Mucosa of descending colon (tissue), 3 donors: Measurements from ENCODE around the gene DCDC1. TPM values are rescaled to one million over a fixed set of nuclear protein-coding genes. Genes with fewer than 3 reads are reported as not detected.

Source experiments
- ATAC-seq: fragments of 200-7000 bp; cut with Tn5 transposase; one replicate; pipeline ENCODE4 v1.9.1; 2020; ENCODE audit warnings: mild to moderate bottlenecking, moderate library complexity
- DNase-seq, 3 donors: peaks; one replicate each; pipeline ENCODE4 v3.0.0-alpha.2; 2020
- H3K36me3 ChIP-seq: fragments of 200-600 bp; one replicate; pipeline ENCODE4 v1.8.0; 2021; ENCODE audit warnings: low read depth, mild to moderate bottlenecking
- H3K4me1 ChIP-seq: fragments of 200-600 bp; one replicate; pipeline ENCODE4 v1.8.0; 2021; ENCODE audit warnings: low read depth, mild to moderate bottlenecking
- H3K4me3 ChIP-seq: fragments of 200-600 bp; one replicate; pipeline ENCODE4 v1.8.0; 2021; ENCODE audit warnings: mild to moderate bottlenecking
- H3K9me3 ChIP-seq: fragments of 200-600 bp; one replicate; pipeline ENCODE4 v1.8.0; 2021; ENCODE audit warnings: mild to moderate bottlenecking
- intact Hi-C, 2 donors: fragments of 100-400 bp; cut with DNase I in 1 of 2; cut with micrococcal nuclease in 1 of 2; formaldehyde crosslinking; loops; one replicate each; pipeline versions ENCODE4 v1.11.0 to v1.11.1; 2022; cut with DNase I, micrococcal nuclease
- total RNA-seq, 3 donors: library from RNA; stranded (reverse); fragmentation: NEBNext Ultra II Directional in 2 of 3; extraction: Animal tissue kit (Norgen Biotek cat#: 25700) in 2 of 3; gene quantifications; one replicate each; pipeline versions ENCODE4 v1.2.1 to v1.2.4, GENCODE V29; 2021 to 2023
- TF ChIP-seq, protein P1 (sequence below): fragments of 200-600 bp; IDR thresholded peaks from one replicate; pipeline ENCODE4 v1.8.0; 2022; ENCODE audit warnings: antibody characterized with exemption, mild to moderate bottlenecking
- donor health status: DM: no; HTN: no; CAD: no; lungs with moderate emphysema.
- donor health status: DM: no; HTN: no; CAD: no.
- donor health status: DM: no; HTN: yes; CAD: no.

Gene DCDC1
- total RNA-seq, 3 donors from 2014 or later, result 0.22 TPM; not detected in 2

DNA sequence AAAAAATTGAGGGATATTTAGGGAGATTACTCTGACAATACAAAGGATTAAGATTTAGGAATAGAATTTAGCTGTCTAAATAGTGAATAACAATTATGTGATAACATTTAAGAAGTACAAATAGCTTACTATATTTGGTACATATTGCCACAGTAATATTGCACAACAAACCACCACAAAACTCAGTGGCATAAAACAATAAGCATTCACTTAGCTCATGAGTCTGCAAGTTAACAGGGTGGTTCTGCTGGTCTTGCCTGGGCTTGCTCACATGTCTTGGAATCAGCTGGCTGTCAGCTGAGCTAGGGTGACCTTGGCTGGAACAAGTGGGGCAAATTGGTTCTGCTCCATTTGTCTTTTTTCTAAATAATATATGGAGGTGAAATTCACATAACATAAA lies 115.1 kb downstream of the DCDC1 start:
- no peak for ATAC-seq
- TF ChIP-seq, protein P1, sequence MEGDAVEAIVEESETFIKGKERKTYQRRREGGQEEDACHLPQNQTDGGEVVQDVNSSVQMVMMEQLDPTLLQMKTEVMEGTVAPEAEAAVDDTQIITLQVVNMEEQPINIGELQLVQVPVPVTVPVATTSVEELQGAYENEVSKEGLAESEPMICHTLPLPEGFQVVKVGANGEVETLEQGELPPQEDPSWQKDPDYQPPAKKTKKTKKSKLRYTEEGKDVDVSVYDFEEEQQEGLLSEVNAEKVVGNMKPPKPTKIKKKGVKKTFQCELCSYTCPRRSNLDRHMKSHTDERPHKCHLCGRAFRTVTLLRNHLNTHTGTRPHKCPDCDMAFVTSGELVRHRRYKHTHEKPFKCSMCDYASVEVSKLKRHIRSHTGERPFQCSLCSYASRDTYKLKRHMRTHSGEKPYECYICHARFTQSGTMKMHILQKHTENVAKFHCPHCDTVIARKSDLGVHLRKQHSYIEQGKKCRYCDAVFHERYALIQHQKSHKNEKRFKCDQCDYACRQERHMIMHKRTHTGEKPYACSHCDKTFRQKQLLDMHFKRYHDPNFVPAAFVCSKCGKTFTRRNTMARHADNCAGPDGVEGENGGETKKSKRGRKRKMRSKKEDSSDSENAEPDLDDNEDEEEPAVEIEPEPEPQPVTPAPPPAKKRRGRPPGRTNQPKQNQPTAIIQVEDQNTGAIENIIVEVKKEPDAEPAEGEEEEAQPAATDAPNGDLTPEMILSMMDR, result no peak
- no peak for DNase-seq
- no peaks in the 10 kb centered on the region for H3K36me3 ChIP-seq
- no peaks in the 10 kb centered on the region for H3K9me3 ChIP-seq
- H3K4me1 ChIP-seq, result no peaks in the 10 kb centered on the region
- intact Hi-C loops, result no loop called here
- no peak overlapping the region for H3K4me3 ChIP-seq

DNA sequence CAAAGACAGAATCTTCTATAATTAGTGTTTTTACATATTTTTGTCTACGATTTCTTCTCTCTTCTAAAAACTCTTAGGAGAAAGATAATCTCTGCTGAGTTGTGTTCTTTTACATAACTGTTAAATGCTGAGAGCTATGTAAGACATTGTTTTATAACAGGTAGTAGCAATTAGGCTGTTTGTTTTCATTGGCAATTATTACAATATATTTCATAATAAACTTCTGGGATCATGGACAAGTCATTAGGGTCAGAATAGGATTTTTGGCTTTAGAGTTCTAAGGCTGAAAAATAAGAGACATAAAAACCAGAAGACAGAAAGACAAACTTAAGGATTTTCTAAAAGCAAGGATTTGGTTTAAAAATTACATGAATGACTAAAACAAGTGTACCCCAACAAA lies 120.8 kb downstream of the DCDC1 start:
- no peaks in the 10 kb centered on the region for H3K36me3 ChIP-seq
- no peak for DNase-seq
- no peak for ATAC-seq
- H3K9me3 ChIP-seq, result no peaks in the 10 kb centered on the region
- no peak overlapping the region for H3K4me3 ChIP-seq
- TF ChIP-seq, protein P1, result no peak
- H3K4me1 ChIP-seq, result no peaks in the 10 kb centered on the region
- intact Hi-C loops, result no loop called here

DNA sequence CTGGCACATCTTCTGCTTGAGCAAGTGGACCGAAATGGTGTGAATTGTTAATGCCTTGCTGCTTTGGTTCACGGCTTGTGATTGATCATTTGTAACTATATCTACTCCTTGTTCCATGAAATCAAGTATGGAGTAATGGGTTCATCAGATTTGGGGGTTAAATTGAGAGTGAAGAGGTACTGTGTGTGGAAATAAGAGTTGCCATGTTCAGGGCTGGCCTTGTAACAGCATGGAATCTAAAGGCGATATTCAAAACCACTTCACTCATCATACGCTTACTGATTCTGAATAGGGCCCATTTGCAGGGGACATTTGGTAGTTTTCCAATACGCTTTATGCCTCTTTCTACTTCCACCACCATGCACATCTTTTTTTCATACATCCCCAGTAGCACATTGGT lies 122.2 kb downstream of the DCDC1 start:
- Histone ChIP-seq H3K36me3 (no peaks in the 10 kb centered on the region), H3K4me1 (no peaks in the 10 kb centered on the region), H3K9me3 (no peaks in the 10 kb centered on the region), H3K4me3 (no peak overlapping the region)
- DNase-seq (no peak), ATAC-seq (no peak)
- TF ChIP-seq, protein P1, result no peak
- intact Hi-C loops, result no loop called here

DNA sequence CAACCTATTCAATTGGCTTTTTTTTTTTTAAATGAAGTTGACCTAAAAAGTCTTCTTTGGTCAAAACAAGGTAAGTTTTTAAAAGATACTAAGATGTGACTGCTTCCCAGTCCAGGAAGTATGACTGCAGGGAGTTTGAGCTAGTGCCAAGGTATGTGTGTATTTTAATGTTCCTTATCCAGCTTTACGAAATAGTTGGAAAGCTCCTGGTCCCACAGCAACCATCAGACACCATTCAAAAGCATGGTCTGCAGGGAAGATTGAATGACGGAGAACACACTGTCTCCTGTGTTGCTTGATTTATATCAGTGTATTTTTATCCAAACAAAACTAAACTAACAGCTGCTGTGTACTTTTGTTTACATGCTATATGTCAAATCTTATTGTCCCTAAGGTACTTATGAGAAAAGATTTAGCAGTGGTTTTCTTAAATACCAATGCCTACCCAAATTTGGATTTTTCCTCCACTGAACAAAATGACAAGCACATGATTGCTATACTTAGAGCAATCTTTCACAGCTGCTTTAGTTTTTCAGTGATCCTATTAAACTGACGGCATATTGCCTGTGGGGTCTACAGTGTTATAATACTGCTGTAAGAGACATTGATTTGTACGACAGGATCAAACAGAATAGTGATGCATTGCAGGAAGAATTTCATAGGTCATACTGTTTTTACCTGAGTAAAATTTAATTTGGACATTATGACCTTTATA lies 122.9 kb downstream of the DCDC1 start:
- no peak for ATAC-seq
- no peaks in the 10 kb centered on the region for H3K9me3 ChIP-seq
- H3K4me1 ChIP-seq, result no peaks in the 10 kb centered on the region
- TF ChIP-seq, protein P1, result no peak
- DNase-seq, result no peak
- no peak overlapping the region for H3K4me3 ChIP-seq
- intact Hi-C loops, result no loop called here
- H3K36me3 ChIP-seq, result no peaks in the 10 kb centered on the region

DNA sequence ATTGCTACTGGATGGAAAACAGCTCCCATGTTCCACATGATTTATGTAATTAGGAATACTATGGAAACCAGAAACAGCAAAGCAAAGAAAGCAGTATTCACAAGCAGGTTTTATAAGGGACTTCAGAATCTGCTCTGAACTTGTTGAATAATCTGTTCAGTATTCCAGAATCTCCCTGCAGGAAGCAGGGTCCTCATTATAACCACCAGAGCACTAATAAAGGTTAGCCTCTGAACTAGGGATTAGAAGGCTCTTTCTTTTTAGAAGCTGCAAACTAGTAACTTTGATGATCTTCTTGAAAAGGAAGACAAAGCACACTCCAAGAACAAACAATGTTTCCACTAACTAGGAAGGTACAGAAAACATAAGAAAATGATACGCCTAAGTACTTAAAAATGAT lies 125.8 kb downstream of the DCDC1 start:
- no peak for ATAC-seq
- intact Hi-C loops, result no loop called here
- TF ChIP-seq, protein P1, result no peak
- no peak for DNase-seq
- no peak overlapping the region for H3K4me3 ChIP-seq
- H3K36me3 ChIP-seq, result no peaks in the 10 kb centered on the region
- H3K9me3 ChIP-seq, result no peaks in the 10 kb centered on the region
- no peaks in the 10 kb centered on the region for H3K4me1 ChIP-seq
